Activated CD8-positive, alpha-beta T cell treated with anti-CD3 and anti-CD28 coated beads for 36 hours (primary cell): Measurements from ENCODE around the gene UBE2L6. TPM values are rescaled to one million over a fixed set of nuclear protein-coding genes. Genes with fewer than 3 reads are reported as not detected.
A peak's percentile ranks its signal among the peaks of the same experiment; 100 is the strongest.

Source experiments
- ATAC-seq: fragments of 200-7000 bp; cut with Tn5 transposase; one replicate; pipeline ENCODE4 v1.10.0; 2021; ENCODE audit warnings: mild to moderate bottlenecking, moderate library complexity
- CTCF ChIA-PET: fragments of 350-600 bp; sonication (Branson Sonifier 250); formaldehyde crosslinking; loops from one replicate; lab custom pipeline; 2021; ENCODE audit warnings: antibody characterized with exemption; lab: Charles Lee
- POLR2A ChIA-PET: fragments of 350-600 bp; sonication (Branson Sonifier 250); formaldehyde crosslinking; loops from one replicate; lab custom pipeline; 2021; ENCODE audit warnings: antibody characterized with exemption; lab: Charles Lee
- DNase-seq: peaks from one replicate; pipeline ENCODE4 v3.0.0-alpha.2; 2020
- H3K27ac Mint-ChIP-seq: one replicate; pipeline ENCODE4 v1.8.0; 2021; ENCODE audit warnings: mild to moderate bottlenecking, mixed read lengths
- H3K27me3 Mint-ChIP-seq: one replicate; pipeline ENCODE4 v1.8.0; 2021; ENCODE audit warnings: mixed read lengths
- H3K36me3 Mint-ChIP-seq: one replicate; pipeline ENCODE4 v1.8.0; 2021; ENCODE audit warnings: low read depth, mixed read lengths
- H3K4me1 Mint-ChIP-seq: one replicate; pipeline ENCODE4 v1.8.0; 2021; ENCODE audit warnings: low read depth, mixed read lengths
- H3K4me3 Mint-ChIP-seq: one replicate; pipeline ENCODE4 v1.8.0; 2021; ENCODE audit warnings: mild to moderate bottlenecking, moderate library complexity, mixed read lengths
- H3K9me3 Mint-ChIP-seq: one replicate; pipeline ENCODE4 v1.8.0; 2021; ENCODE audit warnings: mixed read lengths
- intact Hi-C: fragments of 100-400 bp; cut with micrococcal nuclease; formaldehyde crosslinking; loops from one replicate; pipeline ENCODE4 v1.10.0; 2022
- total RNA-seq, 2 experiments: library from RNA; stranded (reverse); gene quantifications; one replicate each; pipeline ENCODE4 v1.2.3, GENCODE V29; 2021
- TF ChIP-seq, protein P1 (sequence below): fragments of 200-600 bp; IDR thresholded peaks from one replicate; pipeline ENCODE4 v1.8.0; 2022; ENCODE audit warnings: antibody characterized with exemption, mild to moderate bottlenecking

The UBE2L6 gene
- total RNA-seq, 2 experiments from 2014 or later: 148 to 159 TPM

DNA sequence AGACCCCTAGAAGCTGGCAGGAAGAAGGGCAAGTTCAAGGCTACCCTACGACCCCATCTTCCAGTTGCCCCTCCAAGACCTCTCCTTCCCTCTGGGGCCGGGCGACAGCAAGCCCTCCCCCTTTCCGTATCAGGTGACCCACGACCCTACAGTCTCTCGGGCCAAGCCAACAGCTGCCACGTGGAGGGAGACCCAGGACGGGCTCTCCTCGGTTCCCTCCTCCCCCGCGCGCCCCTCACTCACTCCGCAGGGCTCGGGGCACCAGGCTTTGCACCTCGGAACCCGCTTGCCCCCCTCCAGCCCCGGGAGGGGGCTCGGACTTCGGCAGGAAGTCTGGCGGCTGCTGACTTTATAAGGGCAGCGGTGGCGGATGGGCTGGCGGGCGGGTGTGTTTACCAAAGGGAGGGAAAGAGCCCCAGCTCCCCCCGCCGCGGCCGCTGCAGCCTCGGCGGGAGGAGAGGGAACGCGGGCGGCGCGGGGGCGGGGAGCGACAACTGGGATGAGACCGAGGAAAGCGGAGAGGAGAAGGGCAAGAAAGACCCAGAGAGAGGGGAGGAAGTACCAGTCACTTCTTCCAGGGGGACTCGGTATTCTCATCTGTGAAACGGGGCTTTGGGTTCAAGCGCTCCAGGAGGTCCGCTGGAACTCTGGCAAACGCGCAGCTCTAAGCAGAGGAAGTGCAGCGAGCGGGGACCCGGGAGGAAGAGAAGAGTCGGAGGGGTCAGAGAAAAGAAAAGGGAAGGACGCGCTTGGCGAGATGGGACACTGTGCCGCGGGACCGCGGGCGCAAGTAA is 52.7 kb downstream of the UBE2L6 start:
- peaks cover 31% of the 10 kb centered on the region for H3K4me1 Mint-ChIP-seq
- CTCF ChIA-PET: interaction anchor here (0.9 to 7.0 kb wide), 11 partner anchors 9 to 286 kb away, joined by 3 to 170 read pairs (median 7); partner anchors contain the start of genes RTN4RL2 and UBE2L6
- peak; percentile 53 for ATAC-seq
- H3K27me3 Mint-ChIP-seq: no peaks in the 10 kb centered on the region
- H3K36me3 Mint-ChIP-seq: peaks cover 12% of the 10 kb centered on the region
- intact Hi-C loops: no loop called here
- no peaks in the 10 kb centered on the region for H3K9me3 Mint-ChIP-seq
- TF ChIP-seq, protein P1, sequence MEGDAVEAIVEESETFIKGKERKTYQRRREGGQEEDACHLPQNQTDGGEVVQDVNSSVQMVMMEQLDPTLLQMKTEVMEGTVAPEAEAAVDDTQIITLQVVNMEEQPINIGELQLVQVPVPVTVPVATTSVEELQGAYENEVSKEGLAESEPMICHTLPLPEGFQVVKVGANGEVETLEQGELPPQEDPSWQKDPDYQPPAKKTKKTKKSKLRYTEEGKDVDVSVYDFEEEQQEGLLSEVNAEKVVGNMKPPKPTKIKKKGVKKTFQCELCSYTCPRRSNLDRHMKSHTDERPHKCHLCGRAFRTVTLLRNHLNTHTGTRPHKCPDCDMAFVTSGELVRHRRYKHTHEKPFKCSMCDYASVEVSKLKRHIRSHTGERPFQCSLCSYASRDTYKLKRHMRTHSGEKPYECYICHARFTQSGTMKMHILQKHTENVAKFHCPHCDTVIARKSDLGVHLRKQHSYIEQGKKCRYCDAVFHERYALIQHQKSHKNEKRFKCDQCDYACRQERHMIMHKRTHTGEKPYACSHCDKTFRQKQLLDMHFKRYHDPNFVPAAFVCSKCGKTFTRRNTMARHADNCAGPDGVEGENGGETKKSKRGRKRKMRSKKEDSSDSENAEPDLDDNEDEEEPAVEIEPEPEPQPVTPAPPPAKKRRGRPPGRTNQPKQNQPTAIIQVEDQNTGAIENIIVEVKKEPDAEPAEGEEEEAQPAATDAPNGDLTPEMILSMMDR: no peak
- DNase-seq: peak; percentile 70
- peak overlapping the region; percentile 95 for H3K27ac Mint-ChIP-seq
- H3K4me3 Mint-ChIP-seq: peak overlapping the region; percentile 94
- POLR2A ChIA-PET: interaction anchor here (0.8 to 4.7 kb wide), 17 partner anchors 10 to 110 kb away, joined by 3 to 57 read pairs (median 5); partner anchors contain the start of genes SLC43A3, TIMM10 and UBE2L6

DNA sequence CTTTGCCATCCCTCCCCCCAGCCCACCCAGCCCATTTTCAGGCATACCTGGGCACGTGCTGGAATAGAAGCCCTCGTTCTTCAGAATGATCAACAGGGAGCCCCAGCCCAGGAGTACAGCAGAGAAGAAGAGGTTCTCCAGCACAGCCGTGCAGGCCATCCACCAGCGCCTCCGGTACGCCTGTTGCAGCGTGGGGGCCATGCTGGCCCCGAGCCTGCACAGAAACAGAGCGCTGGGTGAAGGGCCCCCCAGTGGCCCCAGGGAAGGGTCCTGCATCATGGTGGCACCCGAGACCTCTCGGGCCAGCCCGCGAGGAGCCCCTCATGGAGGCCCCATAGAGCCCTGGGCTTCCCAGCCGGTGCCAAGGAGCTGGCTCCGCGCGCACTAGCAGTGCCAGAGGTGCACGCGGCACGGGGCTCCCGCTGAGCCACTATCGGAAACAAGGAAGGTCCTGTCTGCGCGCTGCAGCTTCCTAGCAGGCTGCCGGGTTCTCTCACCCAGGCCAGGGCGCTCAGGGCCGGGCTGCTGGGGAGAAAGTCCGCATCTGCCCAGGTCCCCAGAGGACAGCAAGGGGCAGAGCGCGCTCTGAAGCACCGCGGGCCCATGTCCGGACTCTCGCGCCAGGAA is 53.4 kb downstream of the UBE2L6 start:
- POLR2A ChIA-PET: interaction anchor here (1.0 to 4.7 kb wide), 12 partner anchors 9 to 109 kb away, joined by 3 to 57 read pairs (median 10); partner anchors contain the start of genes SLC43A3, TIMM10 and UBE2L6
- H3K27me3 Mint-ChIP-seq: no peaks in the 10 kb centered on the region
- H3K4me3 Mint-ChIP-seq: peak overlapping the region; percentile 94
- TF ChIP-seq, protein P1: no peak
- intact Hi-C loops: no loop called here
- ATAC-seq (peak; percentile 52), DNase-seq (peak; percentile 52)
- H3K27ac Mint-ChIP-seq: peak overlapping the region; percentile 95
- no peaks in the 10 kb centered on the region for H3K9me3 Mint-ChIP-seq
- peaks cover 33% of the 10 kb centered on the region for H3K4me1 Mint-ChIP-seq
- CTCF ChIA-PET: interaction anchor here (0.6 to 7.0 kb wide), 10 partner anchors 13 to 287 kb away, joined by 3 to 170 read pairs (median 10); partner anchors contain the start of genes RTN4RL2 and UBE2L6
- H3K36me3 Mint-ChIP-seq: peaks cover 13% of the 10 kb centered on the region

DNA sequence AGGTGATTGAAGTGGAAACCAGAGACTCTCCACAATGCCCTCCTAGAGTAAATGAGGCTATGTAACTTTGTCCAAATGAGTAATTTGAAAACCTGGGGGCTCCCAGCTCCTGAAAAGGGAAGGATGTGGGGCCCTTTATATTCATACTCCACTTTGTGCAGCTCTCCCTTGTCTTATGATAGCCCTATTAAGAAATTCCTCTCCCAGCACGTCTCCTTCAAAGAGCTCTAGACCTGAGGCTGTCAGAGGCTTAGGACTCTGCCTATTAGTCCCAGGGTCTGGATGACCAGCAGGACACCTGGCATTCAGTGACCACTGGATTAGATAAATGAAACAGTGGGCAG is 54.0 kb downstream of the UBE2L6 start:
- no peaks in the 10 kb centered on the region for H3K27me3 Mint-ChIP-seq
- H3K4me1 Mint-ChIP-seq: peaks cover 33% of the 10 kb centered on the region
- H3K36me3 Mint-ChIP-seq: peaks cover 13% of the 10 kb centered on the region
- H3K4me3 Mint-ChIP-seq: peak overlapping the region; percentile 94
- intact Hi-C loops: no loop called here
- ATAC-seq (no peak), DNase-seq (no peak)
- TF ChIP-seq, protein P1: no peak
- ChIA-PET POLR2A (interaction anchor here (1.1 to 4.7 kb wide), 9 partner anchors 8 to 108 kb away, joined by 3 to 57 read pairs (median 15); partner anchors contain the start of genes SLC43A3 and TIMM10), CTCF (interaction anchor here (0.6 to 7.0 kb wide), 9 partner anchors 13 to 287 kb away, joined by 3 to 170 read pairs (median 7); partner anchors contain the start of genes RTN4RL2 and UBE2L6)
- no peaks in the 10 kb centered on the region for H3K9me3 Mint-ChIP-seq
- H3K27ac Mint-ChIP-seq: peak overlapping the region; percentile 61

DNA sequence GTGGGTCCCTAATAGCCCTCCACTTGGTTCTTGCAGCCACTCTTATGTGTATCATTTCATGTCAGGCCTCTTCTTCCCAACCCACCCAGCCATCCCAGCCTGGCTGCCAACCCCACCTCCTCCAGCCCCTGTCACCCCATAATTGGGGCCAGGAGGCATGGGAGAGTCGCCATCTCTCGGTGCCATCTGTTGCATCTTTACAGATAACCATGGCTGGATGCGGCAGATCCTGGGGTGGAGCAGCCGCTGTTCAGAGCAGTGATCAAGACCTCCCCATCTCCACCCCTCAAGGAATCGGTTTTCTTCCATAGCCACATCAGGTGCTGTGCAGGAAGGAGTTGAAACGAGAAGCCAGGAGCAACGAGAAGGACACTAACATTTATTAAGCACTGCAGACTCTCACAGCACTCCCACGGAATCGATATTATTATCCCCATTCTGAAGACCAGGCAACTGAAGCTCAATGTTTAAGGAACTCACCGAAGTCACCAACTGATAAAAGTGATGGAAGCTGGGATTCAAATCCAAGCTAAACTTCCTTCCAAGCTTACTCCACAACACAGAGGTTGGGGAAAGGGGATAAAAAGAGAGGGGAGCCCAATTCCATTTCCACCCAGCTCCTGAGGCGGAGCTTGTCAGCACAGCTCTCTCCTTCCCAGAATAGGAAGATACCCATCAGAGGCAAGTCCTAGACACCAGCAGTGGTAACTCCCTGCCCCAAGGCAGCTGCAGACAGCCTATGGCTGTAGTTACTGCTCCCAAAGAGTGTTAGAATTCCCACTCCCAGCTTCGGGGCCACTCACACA is 54.6 kb downstream of the UBE2L6 start:
- no peaks in the 10 kb centered on the region for H3K27me3 Mint-ChIP-seq
- ChIA-PET POLR2A (interaction anchor here (1.3 to 4.7 kb wide), 5 partner anchors 8 to 95 kb away, joined by 3 to 57 read pairs (median 18); partner anchors contain the start of genes SLC43A3 and TIMM10), CTCF (interaction anchor here (1.0 to 7.0 kb wide), 6 partner anchors 15 to 131 kb away, joined by 3 to 170 read pairs (median 40); partner anchors contain the start of gene RTN4RL2)
- DNase-seq (no peak), ATAC-seq (no peak)
- no peaks in the 10 kb centered on the region for H3K9me3 Mint-ChIP-seq
- TF ChIP-seq, protein P1: no peak
- H3K4me3 Mint-ChIP-seq: peak overlapping the region; percentile 94
- peaks cover 33% of the 10 kb centered on the region for H3K4me1 Mint-ChIP-seq
- H3K27ac Mint-ChIP-seq: peak overlapping the region; percentile 61
- H3K36me3 Mint-ChIP-seq: peaks cover 13% of the 10 kb centered on the region
- intact Hi-C loops: no loop called here
